HG03060 (cell line): Measurements from ENCODE around the gene OR52K1.

Source experiments
- ATAC-seq: cut with Tn5 transposase; IDR thresholded peaks from one replicate; pipeline ENCODE4 v1.9.1; 2021; ENCODE audit warnings: low read depth, moderate number of reproducible peaks; ENCODE audit not compliant: unreplicated experiment

Gene OR52K1

DNA sequence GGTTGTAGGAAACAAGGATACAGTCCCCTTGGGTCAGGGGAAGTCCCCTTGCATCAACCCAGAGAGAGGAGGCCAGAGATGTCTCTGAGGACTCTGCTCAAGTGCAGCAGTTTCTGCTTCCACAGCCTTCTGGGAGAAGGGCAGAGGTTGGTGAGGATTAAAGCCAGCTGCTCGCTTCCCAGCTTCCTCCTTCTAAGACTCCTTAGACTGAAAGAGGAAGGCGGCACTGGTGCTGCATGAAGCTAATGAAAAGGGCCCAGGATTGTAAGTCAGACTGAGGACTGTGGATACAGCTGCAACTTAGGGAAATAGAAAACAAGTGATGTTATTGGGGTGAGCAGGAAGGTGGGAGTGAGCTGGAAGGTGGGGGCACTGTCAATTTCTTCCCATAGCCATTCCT lies at the start of gene OR52K1:
TSS of gene OR52K1 (plus strand) at position 202 of the 400 bp plus-strand sequence. CDS start 6,255 bp downstream, outside the sequence.
- no peak for ATAC-seq

DNA sequence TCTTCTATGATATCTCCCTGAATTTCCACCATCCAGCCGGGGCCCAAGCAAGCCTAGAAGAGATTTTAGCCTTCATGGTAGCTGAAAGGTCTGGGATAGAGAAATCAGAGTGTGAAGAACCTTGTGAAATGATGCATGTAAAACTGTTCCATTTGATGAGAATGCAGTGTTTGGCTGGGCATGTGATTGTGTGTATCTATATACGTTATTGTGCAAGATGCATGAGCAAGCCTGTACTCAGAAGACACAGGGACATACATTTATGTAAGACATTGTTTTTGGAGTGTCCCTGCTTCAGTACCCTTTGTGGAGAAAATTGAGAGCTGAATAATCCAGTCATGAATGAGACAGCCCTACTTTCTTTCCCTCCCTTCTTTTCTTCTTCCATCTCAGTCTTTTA lies 48.6 kb upstream of the OR52K1 start:
- no peak for ATAC-seq

DNA sequence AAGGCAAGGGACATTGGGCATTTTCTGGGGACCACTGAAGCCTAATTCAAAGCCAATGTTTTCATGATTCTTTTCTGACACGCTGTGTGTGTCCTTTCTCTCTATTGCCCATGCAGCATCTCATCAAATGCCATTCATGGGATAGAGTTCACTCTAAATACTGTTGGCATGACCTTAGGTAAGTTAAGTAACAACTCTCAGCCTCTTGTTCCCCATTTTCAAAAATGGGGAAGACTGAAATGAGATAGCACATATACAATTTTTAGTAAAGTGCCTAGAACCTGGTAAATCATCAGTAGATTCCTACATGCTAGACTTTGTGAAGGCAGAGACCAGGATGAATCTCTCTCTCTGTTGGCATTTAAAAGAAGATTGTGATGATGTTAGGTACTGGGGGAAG lies 46.0 kb upstream of the OR52K1 start:
- ATAC-seq: no peak

DNA sequence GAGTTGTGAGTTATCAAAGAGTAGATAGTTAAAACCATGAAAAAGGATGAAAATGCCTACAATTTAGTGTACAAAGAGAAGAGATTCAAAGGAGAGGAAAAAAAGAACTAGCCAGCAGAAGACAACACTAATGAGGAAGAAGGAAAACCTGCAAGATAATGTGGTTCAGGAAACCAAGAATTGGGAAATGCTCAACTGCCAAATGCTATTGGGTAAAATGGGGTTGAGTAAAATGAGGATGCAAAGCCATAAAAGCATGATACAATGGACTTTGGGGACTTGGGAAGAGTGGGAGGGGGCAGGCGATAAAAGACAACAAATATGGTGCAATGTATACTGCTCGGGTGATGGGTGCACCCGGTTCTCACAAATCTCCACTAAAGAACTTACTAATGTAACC lies 40.9 kb upstream of the OR52K1 start:
- ATAC-seq: no peak

DNA sequence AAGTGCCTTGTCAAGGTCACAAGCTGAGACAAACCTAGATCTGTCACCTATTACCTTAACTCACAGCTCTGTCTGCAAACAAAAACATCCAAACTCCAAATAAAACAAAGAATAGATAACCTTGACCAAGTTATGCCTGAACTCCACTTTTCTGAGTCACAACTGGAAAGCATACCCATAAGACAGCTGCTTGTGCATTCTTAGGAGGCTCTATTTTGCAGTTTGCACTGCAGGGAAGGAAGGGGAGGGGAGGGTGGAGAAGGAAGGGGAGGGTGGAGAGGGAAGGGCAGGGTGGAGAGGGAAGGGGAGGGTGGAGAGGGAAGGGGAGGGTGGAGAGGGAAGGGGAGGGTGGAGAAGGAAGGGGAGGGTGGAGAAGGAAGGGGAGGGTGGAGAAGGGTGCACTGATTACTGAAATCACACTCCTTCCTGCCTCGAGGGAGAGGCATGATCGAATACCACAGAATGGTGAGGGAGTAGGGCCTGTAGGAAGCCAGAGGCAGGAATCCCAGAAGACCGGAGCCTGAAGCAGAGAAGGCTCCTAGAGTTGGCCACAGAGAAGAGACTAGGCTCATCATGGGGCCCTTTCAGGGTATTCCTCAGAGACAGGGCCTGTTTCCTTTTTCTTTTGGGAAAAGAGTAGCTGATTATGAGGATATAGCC lies 39.1 kb upstream of the OR52K1 start:
- ATAC-seq: no peak

DNA sequence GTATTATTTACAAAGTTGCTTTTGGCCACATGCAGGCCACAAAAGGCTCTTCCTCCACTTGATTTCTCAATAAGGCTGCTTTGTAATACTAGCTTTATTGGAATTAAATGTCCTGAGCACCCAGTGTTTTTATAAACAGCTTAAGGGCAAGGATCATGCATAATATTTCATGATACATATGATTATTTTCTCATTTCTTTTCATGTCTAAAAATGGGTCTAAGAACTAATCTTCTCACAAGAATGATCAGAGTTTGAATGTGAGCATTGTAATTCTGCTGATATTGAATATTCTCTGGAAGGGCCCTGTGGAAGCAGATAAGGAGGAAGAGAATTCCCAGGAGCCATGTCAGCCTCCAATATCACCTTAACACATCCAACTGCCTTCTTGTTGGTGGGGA lies 33.5 kb upstream of the OR52K1 start, which contains the start of gene OR52K2:
TSS of gene OR52K2 (plus strand) at position 301 of the 400 bp plus-strand sequence. CDS start at position 346, 45 bp downstream.
- ATAC-seq: no peak

DNA sequence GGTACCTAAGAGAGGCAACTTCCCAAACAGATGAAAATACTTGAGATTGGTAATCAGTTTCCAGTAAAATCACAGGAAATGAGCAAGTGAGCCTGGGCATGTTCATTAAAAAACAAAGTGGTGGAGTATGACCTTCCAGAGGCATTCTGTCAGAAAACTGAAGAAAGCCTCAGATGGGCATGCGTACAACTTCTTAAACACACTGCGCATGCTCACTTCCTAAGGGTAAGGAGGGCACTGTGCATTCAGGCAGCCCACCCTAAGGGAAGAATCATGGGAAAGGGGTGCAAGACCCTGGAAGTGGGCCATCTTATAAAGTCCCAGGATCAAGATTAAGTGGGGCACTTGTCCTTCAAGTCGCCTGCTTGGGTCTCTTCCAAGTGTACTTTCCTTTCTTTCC lies 29.3 kb upstream of the OR52K1 start:
- no peak for ATAC-seq

DNA sequence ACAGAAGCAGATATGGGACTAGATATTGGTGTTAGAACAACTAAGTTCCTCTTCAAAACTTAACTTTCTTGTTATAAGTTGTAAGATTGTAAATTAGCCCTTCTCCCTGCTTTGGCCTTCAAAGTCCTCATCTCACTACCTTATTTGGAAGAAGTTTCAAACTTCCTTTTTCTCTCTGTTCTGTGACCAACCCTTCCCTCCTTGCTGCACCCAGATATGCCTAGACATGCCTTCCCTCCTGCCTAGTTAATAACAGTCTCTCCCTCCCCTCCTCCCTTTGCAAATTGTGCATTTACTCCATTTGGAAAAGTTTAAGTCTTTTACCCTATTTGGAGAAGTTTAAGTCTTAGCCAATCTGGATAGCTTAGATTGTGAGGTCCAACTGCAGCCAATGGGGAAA lies 28.4 kb upstream of the OR52K1 start:
- no peak for ATAC-seq

DNA sequence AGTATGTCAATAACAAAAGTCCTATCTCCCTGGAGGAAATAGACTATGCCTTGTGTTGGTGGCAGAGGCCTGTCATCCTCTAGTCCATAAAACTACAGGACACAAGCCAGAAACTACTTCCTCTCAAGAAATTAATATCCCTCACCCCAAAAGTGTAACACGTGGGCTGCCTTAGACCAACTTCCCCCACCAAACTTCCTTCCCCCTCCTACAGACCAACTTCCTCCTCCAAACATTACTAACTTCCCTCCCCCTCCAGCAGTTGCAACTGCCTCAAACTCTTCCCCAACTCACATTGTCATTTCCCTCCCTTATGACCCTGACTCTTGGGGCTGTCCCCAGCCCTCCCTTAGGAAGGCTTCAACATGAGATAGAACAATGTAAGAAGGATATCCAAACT lies 27.0 kb upstream of the OR52K1 start:
- ATAC-seq: no peak

DNA sequence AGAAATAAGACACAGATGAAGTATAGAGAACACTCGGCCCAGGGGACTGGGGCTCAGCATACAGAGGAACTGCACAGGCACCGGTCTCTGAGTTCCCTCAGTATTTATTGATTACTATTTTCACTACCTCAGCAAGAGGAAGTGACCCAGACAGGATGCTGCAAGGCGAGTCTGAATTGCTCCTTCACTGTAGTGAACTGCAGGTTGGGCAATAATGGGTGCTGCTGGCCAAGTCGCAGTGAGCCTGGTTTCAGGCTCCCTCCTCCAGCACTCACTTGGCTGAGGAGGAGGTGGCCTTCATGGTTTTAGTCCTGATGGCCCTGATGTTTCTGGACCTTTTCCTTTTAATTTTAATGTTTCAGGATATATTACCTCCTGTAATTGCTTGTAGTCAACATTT lies 22.9 kb upstream of the OR52K1 start:
- peak; percentile 79 for ATAC-seq

DNA sequence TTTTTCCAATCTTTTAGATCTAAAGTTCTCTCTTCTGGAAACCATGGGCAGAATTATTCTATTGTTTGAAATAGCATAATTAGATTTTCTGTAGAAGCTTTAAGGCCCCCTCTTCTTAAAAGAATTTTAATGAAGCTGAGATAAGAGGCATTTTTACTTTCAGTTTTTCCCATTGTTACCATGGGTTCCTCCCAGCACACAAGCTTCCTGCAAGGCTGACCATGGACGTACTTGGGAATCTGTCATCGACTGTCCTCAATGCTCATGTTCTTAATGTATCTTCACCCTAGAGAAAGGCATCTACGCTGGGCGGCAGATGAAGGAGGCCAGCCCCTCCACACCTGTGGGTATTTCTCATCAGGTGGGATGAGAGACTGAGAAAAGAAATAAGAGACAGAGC lies 22.3 kb upstream of the OR52K1 start:
- no peak for ATAC-seq

DNA sequence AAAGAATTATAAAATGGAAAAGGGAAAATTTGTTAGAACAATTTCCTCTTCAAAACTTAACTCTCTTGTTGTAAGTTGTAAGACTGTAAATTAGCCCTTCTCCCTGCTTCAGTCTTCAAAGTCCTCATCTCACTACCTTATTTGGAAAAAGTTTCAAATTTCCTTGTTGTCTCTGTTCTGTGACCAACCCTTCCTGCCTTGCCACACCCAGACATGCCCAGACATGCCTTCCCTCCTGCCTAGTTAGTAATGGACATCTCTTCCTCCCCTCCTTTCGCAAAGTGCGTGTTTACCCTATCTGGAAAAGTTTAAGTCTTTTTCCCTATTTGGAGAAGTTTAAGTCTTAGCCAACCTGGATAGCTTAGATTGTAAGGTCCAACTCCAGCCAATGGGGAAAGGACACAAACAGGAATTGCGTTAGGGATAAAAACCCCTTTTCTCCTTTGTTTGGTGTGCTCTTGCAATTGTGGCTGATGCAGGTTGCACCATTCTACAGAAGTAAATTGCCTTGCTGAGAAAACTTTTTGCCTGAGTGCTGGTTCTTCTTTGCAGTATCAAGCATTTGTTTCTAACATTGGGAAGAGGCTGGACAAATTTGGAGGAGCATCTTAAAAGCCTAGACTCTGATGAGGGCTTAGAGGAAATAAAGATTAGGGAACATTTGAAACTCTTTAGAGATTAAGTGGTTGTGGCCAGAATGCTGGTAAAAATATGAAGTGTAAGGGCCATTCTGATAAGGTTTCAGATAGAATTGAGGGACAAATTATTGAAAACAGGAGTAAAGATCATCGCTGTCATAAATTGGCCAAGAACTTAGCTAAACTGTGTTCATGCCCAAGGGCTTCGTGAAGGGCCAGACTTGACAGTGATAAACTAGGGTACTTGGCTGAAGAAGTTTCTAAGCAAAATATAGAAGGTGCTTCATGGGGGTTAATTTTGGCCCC lies 18.0 kb upstream of the OR52K1 start:
- no peak for ATAC-seq

DNA sequence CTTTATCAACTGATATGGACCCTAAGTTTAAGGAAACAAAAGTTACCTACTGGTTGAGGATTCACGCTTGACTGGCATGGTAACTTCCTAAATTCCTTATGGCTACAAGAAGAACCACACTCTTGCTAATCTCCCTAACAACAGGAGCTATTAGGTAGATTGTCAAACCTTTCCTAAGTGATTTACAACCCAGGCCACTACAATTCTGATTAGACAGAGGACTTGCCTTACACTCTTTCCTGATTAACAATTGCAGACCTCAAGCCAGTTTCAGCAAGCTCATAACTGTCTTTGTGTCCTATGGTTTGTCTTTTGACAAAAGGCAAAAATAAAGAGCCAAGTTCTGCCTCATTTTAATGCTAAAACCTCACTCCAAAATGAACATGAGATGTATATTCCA lies 17.0 kb upstream of the OR52K1 start:
- no peak for ATAC-seq

DNA sequence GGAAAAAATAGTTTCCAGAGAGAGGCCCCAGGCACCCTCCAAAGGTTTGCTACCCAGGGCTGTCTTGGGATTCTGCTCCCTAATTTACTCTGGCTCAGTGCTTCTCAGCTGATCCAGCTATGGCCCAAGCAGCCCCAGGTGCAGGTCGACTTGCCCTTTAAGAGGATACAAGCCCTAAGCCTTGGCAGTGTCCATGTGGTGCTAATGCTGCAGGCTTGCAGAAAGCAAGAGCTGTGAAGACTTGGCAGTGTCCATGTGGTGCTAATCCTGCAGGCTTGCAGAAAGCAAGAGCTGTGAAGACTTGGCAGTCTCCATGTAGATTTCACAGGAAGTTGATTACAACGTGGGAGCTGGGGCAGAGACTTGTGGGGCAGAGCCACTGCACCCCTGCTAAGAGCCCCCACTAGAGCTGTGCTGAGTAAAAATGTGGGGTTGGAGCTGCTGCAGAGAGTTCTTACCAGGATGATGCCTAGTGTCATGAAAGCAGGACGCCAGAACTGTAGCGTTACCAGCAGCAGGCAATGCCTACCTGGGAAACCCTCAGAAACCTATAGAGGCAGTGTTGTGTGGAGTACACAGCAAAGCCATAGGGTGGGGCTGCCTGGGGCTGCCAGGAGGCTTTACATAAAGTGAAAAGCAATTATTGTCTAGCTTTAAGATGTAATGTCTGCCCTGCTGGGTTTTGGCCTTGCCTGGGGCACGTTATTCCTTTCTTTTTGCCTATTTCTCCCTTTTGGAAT lies 16.1 kb upstream of the OR52K1 start:
- no peak for ATAC-seq

DNA sequence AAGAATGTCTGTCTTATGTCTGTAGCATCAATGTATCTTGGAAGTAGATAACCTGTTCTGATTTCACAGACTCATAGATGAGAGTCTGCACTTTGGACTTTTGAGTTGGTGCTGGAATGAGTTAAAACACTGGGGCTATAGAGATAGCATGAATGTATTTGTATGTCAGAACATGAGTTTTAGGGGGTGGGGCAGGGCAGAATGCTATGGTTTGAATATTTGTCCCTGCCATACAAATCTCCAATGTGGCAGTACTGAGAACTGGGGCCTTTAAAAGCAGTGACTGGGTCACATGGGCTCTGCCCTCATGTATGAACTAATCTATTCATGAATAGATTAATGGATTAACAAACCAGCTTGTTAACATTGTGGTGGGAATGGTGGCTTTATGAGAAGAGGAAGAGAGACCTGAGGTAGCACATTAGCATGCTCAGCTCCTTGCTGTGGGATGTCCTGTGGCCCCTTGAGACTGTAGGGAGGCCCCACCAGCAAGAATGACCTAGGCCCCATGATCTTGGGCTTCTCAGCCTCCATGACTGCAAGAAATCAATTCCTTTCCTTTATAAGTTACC lies 15.5 kb upstream of the OR52K1 start:
- no peak for ATAC-seq

DNA sequence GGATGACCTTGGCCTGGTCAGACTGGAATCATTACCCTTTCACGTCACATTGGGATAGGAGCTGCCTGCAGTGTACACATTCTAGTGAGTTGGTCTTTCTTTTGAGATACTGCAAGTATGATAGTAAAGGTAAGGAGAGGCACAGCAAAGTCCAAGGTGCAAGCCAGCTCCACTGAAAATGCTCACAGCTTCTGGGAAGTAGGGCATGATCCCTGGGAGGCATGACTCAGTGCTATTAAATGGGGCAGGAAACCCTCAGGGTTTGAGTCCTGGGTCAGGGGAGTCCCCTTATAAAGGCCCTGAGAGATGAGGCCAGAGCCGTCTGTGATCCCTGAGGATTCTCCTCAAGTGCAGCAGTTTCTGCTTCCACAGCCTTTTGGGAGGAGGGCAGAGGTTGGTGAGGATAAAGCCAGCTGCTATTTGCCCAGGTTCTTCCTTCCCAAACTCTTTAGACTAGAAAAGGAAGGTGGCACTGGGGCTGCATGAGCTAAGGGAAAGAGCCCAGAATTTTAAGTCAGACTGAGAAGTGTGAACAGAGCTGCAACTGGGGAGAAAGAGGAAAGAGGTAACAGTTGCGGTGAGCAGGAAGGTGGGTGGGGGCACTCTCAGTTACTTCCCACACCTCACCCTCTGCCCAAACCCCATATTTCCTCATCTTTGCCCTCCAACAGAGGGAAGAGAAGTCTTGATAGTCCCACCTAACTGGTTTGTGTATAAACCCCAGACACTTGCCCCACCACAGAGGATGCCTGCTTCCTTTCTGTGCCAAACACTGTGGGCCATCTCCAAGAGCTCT lies 14.4 kb upstream of the OR52K1 start:
- no peak for ATAC-seq

DNA sequence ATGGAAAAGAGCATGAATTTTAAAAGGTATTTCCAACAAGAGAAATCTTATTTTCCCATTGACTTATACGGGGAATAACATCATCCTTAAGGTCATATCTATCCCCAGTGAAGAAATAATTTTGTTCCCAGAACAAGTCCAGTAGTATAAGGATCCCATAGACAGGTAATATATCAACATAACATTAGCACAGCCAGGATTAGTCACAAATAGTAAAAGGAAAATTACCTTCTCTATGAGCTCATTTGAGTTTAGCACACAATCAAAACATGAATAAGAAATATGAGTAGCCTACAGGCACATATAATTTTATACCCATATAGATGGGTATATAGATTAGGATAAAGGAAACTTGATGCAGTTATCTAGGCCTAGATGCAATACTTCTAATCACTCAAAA lies 2.8 kb upstream of the OR52K1 start:
- ATAC-seq: no peak

DNA sequence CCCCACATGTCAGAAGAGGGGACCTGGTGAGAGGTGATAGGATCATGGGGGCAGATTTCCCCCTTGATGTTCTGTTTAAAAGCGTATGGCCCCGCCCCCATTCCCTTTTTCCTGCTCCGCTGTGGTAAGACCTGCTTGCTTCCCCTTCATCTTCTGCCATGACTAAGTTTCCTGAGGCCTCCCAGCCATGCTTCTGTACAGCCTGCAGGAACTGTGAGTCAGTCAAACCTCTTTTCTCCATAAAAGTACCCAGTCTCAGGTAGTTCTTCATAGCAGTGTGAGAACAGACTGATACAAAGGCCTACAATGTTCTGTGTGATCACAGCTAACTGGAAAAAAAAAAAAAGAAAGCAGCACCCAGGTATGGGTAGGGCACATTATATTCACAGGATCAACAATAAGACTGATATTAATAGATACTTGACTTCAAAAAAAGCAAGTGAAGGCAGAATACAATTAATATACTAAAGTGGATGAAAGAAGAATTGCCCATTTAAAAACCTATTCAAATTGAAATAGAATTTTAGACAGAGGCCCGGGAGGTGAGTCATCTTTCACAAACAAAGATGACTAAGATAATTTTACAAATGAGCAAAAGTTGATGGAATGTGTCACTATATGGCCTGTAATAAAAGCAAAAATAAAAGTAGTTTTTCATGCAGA lies 1.7 kb upstream of the OR52K1 start:
- ATAC-seq: no peak

DNA sequence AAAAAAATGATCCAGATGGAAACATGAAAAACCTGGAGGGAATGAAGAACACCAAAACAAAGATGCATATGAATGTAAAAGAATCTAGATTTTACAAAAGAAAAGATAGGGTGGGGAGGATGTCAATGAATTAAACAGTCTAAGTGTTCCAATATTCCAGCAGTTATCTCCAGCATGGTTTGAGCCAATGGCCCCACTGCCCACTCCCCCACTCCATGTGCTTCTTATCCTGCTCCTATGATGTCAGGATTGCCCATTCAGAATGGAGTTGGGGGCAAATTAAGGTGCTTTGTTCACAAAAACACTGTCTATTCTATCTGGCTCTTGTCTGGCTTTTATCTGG lies 1.2 kb upstream of the OR52K1 start:
- no peak for ATAC-seq

DNA sequence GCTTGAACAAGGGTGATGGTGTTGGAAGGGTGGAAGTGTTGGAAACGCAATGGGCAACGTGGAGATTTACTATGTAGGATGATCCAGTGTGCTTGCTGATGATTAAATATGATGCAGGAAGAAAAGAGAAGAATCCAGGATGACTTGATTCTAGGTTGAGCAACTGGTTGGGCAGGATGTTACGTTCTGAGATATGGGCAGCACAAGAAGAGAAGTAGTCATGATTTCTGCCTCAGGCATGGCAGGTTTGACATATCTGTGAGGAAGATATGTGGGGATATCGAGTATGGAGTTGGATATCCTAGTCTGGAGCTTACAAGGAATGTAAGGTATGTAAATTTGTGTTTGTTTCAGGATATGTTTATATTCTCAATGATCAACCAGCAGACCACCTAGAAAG lies 1.9 kb downstream of the OR52K1 start:
- ATAC-seq: no peak
